DMS153 (cell line): Measurements from ENCODE around the gene ABCA1.
"Not testable (repeated sequence)": the region's sequence is repeated elsewhere in the genome, so short reads cannot be mapped to it uniquely, and the experiment has no call there.

ENCODE experiments used
- DNase-seq: peaks from one replicate; lab custom pipeline; 2025; lab: John Stamatoyannopoulos, UW

ABCA1 gene

DNA sequence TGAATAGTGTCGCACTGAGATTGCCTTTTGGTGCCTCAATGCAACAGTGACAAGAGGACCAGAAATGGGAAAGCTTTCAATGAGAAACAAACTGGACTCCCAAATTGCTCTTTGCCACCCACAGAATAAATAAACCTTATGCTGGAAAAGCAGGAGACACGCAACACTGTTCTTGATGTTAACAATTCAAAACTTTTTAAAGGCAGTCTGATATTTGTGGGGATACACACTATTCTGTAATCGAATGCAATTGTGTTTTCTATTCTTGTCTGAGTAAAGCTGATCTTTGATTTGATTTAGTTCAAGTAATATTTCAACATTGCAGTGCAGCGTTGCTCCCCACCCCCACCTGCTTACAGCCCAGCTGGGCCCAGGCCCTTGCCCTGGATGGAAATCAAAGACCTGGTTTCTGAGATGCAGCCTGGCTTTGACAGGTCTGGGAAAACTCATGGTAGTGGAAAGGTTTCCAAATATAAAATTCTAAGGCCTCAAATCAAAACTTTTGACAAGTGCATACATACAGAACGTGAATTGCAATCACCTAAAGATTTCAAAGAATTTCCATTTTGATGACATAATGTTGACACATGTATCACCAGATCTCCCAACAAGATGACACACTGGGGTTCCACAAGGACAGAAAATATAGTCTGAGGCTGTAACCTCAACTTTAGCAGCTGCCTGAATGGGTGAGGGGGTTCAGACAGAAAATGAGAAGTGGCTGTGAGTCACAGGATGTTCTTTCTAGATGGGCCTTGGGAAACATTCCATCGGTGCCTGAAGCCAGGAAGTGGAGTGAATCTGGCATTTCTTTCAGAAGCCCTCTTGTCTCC is 55.1 kb downstream of the ABCA1 start:
- no peak for DNase-seq

GRCh38 chr9:104871961-104872527 is 55.9 kb downstream of the ABCA1 start:
- DNase-seq: no peak

GRCh38 chr9:104869811-104870210 is 58.1 kb downstream of the ABCA1 start:
- DNase-seq: no peak

DNA sequence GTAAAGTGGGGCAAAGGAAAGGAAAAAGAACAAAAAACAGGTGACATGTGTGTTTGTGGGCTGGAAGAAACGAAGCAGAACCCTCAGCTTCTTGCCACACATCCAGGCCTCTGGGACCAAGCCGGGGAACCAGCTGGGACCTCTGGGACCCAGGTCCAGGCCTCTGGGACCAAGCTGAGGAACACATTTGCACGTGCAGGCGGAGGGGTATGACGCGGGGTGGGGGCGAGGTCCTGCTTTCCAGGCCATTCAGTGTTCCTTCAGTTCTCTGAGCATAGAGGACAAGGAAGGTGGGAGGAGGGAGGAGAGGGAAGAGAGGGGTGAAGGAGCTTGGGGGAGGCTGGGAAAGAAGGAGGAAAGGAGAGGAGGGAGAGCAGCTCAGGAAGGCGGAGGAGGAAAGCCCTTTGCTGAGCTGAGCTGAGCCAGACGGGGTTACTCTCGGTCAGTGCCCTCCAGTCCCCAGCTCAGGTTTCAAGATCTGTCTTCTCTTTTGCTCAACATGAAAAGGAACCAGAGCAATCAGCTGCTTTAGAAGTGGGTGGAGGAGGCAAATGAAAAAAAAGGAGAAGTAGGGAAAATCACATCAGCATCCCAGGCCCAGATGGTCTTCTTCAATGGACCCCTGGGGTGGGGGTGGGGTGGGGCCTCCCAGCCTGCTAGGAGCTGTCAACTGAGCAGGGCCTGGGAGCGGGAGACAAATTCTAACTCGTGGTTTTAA is 59.1 kb downstream of the ABCA1 start:
- DNase-seq: peak; percentile 28

- DNase-seq: no peak
Observed at GRCh38 chr9:104868303-104868686, 59.7 kb downstream of the ABCA1 start.

- no peak for DNase-seq
Observed at GRCh38 chr9:104866191-104866590, 61.8 kb downstream of the ABCA1 start.

- no peak for DNase-seq
Observed at GRCh38 chr9:104864675-104865104, 63.3 kb downstream of the ABCA1 start.

GRCh38 chr9:104863180-104863883 is 64.6 kb downstream of the ABCA1 start:
- DNase-seq: peak; percentile 39

GRCh38 chr9:104861397-104861796 is 66.6 kb downstream of the ABCA1 start:
- no peak for DNase-seq

- no peak for DNase-seq
Observed at GRCh38 chr9:104860263-104860662, 67.7 kb downstream of the ABCA1 start.

DNA sequence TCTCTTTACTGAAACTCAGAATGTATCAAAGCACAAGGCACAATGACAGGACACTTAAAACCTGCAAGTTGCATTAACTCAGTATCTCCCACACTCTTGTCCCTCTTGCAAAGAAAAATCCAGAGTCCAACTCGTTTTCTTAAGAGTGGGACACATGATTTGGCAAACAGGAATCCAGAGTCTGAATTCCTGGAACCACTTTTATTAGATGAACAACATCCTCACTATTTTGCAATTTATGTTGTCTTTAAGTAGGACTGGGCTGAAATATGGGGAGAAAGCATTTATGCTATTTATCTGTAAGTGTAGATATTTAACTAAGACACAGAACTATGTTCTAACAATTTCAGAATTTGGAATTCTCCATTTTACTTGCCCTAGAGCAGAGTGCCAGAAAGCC is 69.1 kb downstream of the ABCA1 start:
- no peak for DNase-seq

DNA sequence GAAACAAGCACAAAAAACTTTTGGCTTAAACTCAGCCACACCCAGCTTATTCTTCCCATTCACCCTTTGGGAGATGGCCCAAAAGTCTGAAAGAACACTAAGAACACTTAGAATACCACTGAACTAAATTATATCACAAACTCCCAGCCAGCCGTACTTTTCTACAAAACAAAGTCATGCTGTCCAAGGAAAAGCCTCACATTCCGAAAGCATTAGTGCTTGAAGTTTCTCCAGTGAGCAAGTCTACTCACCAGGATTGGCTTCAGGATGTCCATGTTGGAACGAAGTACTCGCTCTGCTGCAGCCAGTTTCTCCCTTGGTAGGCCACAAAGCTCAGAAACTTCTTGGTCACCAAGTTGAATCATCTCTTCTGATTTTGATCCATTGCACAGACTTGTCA is 69.7 kb downstream of the ABCA1 start:
- no peak for DNase-seq

DNA sequence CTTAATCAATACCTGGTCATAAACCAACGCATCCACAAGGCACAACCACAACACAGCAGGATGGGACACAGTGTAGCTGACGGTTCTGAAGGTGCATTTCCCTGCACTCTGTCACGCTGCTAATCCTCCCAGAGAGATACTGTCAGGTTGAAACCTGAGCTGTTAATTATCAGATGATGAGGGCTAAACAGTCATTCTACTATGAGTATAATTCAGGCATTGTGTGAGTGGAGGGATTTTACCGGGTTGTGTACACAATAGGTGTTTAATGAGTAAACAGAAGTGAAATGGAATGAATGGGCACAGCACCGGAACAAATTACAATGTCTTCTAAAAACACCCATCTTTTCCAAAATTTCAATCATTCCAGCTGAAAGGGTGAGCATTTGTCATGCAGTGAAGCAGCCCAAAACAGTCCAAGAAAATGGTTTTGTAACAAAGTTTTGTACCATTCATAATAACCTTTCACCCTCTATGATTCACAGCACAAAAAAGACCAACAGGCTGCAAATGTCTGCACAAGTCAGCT is 71.5 kb downstream of the ABCA1 start:
- peak; percentile 83 for DNase-seq

DNA sequence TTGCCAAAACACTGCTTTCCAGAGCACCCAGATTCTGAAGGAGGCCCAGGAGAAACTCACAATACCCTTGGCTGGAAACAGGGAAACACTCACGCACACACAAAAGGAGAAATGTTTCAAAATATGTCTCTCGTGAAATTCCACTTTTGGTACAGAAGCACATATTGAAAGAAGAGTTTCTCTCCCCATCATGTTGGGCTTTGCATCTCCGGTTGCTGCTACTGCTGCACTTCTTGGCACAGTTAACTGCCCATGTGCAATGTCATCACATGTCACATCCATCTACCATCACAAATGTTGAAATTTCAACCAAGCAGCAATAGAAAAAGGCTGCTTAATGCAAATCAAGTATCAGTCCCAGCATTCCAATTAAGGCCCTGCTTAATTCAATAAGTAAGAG is 72.1 kb downstream of the ABCA1 start:
- no peak for DNase-seq

DNA sequence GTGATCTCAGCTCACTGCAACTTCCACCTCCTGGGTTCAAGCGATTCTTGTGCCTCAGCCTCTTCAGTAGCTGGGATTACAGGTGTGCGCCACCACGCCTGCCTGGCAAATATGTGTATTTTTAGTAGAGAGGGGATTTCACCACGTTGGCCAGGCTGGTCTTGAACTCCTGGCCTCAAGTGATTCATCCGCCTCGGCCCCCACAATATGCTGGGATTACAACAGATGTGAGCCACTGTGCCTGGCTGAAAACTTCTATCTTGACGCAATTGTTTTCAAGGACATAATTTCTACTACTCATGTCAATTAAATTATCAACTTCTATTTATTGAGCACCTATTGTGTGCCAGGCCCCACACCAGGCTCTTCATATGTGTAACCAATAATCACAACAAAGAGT is 72.7 kb downstream of the ABCA1 start:
- DNase-seq: not testable (repeated sequence)

- DNase-seq: peak; percentile 16
Observed at GRCh38 chr9:104854613-104855012, 73.3 kb downstream of the ABCA1 start.

DNA sequence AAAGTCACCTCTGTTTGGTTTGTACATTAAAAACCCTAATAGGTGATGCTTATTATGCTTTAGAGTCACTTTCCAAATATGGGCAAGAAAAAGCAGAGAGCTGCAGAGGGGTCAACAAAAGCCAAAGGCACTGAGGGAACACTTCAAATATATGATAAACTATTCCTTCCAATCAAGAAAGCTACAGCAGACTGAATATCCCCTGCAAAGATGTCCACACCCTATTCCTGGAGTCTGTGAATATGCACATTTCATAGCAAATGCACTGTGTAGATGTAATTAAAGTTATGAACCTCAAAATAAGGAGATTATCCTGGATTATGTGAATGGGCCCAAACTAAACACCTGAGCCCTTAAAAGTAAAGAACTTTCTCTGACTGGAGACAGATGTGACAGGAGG is 74.3 kb downstream of the ABCA1 start:
- no peak for DNase-seq

DNA sequence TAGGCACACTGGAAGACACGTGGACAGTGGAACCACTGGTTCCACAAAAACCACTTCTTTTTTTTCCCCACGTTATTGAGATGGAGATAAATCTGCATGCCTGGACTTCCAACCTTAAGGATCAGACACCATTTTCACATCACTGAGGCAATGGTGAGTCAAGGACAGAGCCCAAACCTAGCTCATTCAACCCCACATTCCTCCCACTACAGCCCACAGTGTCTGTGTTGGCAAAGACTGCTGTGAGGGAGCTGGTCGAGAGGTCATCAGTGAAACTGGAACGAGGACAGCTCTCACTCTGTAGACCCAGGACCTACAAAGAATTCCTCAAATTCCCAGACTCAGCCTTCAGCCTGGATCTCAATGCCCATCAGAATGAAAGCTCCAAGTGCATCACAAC is 74.8 kb downstream of the ABCA1 start:
- DNase-seq: no peak

DNA sequence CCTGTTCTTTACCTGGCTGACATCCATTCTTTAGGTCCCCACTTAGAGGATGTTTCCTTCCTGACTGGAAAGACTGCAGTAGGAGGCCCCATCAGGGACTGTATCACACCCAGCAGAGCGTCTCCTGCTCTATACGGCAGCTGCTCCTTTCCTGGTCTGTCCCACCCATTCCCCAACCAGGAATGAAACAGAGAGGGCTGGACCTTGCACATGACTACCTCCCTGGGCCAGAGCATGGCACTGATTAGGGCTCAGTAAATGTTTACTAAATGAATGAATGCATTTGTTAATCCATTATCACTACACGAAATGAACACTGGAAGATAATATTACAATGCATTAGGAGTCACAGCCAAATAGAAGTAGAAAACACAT is 76.4 kb downstream of the ABCA1 start:
- no peak for DNase-seq

GRCh38 chr9:104850786-104851545 is 77.0 kb downstream of the ABCA1 start:
- no peak for DNase-seq

- DNase-seq: no peak
Observed at GRCh38 chr9:104849023-104849422, 78.9 kb downstream of the ABCA1 start.

- DNase-seq: no peak
Observed at GRCh38 chr9:104844710-104845109, 83.2 kb downstream of the ABCA1 start.
